ENCODE data around the gene PPP1R1A.

GRCh38 chr12:54603872-54604271 is 15.4 kb upstream of the PPP1R1A start:
- TF ChIP-seq CTCF (IDR thresholded peaks at IDR 0.05): no peak
- TF ChIP-seq POLR2A (IDR thresholded peaks at IDR 0.05): no peak
- no peak for TF ChIP-seq POLR2AphosphoS5 (IDR thresholded peaks at IDR 0.05)
- no peak for TF ChIP-seq EP300 (IDR thresholded peaks at IDR 0.05)
